Mesothelial cell of epicardium (in vitro differentiated cells): Measurements from ENCODE around the gene USH2A. TPM values are rescaled to one million over a fixed set of nuclear protein-coding genes. Genes with fewer than 3 reads are reported as not detected.

ENCODE experiments used
- DNase-seq, 2 experiments: peaks; one replicate each; pipeline ENCODE4 v3.0.0; 2021; ENCODE audit warnings: low spot score in 2 of 2; ENCODE audit not compliant: unreplicated experiment in 2 of 2
- H3K27ac Mint-ChIP-seq: 2 replicates; pipeline ENCODE4 v1.8.0; 2021; ENCODE audit warnings: mixed read lengths
- H3K27me3 Mint-ChIP-seq: 2 replicates; pipeline ENCODE4 v1.8.0; 2021; ENCODE audit warnings: low read depth, mixed read lengths
- H3K36me3 Mint-ChIP-seq: 2 replicates; pipeline ENCODE4 v1.8.0; 2021; ENCODE audit warnings: mixed read lengths
- H3K4me1 Mint-ChIP-seq: 2 replicates; pipeline ENCODE4 v1.8.0; 2021; ENCODE audit warnings: mixed read lengths
- H3K4me3 Mint-ChIP-seq: 2 replicates; pipeline ENCODE4 v1.8.0; 2021; ENCODE audit warnings: mild to moderate bottlenecking, moderate library complexity, mixed read lengths
- H3K9me3 Mint-ChIP-seq: 2 replicates; pipeline ENCODE4 v1.8.0; 2021; ENCODE audit warnings: mixed read lengths
- total RNA-seq: library from RNA; stranded (reverse); gene quantifications from 3 replicates; pipeline ENCODE4 v1.2.1, GENCODE V29; 2021
- TF ChIP-seq, protein P1 (sequence below): fragments of 200-600 bp; sonication (generic); IDR thresholded peaks from one replicate; pipeline ENCODE4 v1.5.0; 2021; ENCODE audit warnings: antibody characterized with exemption; ENCODE audit not compliant: unreplicated experiment

Gene USH2A
- total RNA-seq, 1 donor from 2014 or later, result 0.02 TPM

DNA sequence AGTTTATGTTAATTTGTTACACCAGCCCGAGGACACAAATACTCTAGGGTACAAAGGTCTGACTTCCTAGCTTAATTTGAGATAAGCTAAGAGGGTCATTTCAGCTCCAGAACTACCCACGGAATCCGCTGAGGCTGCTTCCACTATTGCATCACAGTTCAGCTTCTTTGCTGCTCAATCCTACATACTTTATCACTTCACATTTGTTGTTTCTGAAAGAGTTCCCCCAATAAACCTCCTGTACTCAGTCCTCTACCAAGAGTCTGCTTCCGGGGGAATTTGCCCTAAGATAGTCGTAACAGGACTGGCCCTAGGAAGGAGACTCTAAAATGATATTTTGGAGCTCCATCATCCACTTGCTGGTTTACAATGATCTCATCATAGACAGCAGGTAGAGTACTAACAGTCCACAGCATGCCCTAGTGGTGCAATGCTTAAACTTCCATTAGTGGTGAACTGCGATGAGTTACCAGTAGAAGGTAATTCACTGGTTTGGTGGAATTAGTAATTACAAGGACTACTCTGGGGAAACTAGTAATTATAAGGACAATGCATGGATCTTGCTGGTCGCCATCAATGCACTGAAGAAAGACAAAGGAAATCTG lies 229.3 kb downstream of the USH2A start:
- H3K36me3 Mint-ChIP-seq, result no peaks in the 10 kb centered on the region
- peaks cover 17% of the 10 kb centered on the region for H3K27me3 Mint-ChIP-seq
- no peaks in the 10 kb centered on the region for H3K4me1 Mint-ChIP-seq
- no peak for DNase-seq
- H3K4me3 Mint-ChIP-seq, result no peak overlapping the region
- H3K27ac Mint-ChIP-seq, result no peak overlapping the region
- H3K9me3 Mint-ChIP-seq, result no peaks in the 10 kb centered on the region
- TF ChIP-seq, protein P1, sequence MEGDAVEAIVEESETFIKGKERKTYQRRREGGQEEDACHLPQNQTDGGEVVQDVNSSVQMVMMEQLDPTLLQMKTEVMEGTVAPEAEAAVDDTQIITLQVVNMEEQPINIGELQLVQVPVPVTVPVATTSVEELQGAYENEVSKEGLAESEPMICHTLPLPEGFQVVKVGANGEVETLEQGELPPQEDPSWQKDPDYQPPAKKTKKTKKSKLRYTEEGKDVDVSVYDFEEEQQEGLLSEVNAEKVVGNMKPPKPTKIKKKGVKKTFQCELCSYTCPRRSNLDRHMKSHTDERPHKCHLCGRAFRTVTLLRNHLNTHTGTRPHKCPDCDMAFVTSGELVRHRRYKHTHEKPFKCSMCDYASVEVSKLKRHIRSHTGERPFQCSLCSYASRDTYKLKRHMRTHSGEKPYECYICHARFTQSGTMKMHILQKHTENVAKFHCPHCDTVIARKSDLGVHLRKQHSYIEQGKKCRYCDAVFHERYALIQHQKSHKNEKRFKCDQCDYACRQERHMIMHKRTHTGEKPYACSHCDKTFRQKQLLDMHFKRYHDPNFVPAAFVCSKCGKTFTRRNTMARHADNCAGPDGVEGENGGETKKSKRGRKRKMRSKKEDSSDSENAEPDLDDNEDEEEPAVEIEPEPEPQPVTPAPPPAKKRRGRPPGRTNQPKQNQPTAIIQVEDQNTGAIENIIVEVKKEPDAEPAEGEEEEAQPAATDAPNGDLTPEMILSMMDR, result no peak

DNA sequence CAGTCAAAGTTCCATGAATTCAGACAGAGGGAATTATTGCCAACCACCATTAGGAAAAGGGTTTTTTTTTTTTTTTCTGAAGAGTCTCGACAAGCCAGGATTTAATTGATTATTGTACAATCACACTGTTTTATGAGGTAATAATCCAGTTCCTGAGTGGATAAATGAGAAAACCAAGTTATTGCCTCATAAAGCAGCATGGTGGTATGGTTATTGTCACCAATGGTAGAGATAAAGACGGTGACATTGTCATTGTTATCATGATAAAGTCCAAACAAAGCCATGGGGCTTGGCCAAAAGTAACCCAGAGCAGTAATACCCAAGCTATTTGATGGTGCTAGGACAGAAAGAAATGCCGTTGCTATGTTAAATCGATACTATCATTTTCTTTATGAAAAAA lies 232.8 kb downstream of the USH2A start:
- Mint-ChIP-seq H3K9me3 (peaks cover 3% of the 10 kb centered on the region), H3K27ac (no peak overlapping the region), H3K36me3 (no peaks in the 10 kb centered on the region), H3K27me3 (peaks cover 5% of the 10 kb centered on the region), H3K4me3 (no peak overlapping the region), H3K4me1 (peaks cover 3% of the 10 kb centered on the region)
- DNase-seq, result no peak
- TF ChIP-seq, protein P1, result no peak

DNA sequence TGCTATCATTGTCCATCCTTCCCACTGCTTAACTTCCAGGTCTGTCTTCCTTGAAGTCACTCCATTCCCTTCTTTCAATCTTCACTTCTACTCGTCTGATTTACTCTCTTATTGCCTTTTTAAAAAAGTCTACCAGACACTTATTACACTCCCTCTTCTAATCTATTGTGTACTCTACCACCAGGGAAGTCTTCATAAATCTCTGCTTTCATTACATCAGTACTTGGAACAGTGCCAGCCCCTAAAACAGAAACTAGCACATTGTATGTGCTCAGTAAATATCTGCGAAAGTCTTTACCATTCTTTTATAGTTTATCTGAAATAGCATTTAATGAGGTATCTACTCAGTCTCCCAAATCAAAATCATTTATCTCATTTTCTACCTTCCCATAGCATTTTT lies 236.4 kb downstream of the USH2A start:
- Mint-ChIP-seq H3K36me3 (no peaks in the 10 kb centered on the region), H3K27me3 (no peaks in the 10 kb centered on the region), H3K4me1 (peaks cover 31% of the 10 kb centered on the region), H3K9me3 (peaks cover 3% of the 10 kb centered on the region), H3K4me3 (no peak overlapping the region), H3K27ac (no peak overlapping the region)
- TF ChIP-seq, protein P1, result no peak
- no peak for DNase-seq

DNA sequence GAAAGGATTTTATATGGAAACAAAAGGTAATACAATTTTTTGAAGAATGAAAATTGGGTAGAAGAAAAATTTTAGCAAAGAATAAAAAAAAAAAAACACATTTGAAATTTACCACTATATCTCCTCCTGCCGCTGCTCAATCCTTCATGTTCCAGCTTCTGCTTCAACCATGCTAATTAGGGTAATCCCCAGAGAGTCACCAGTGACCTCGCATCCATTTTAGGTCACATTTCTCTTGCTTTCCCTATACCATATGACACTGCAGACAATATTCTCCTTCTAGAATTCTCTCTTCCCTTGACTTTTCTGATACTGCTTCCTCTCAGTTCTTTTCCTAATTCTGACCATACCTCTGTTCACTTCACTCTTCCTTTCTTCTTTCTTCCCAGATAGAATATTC lies 237.1 kb downstream of the USH2A start:
- no peaks in the 10 kb centered on the region for H3K27me3 Mint-ChIP-seq
- H3K36me3 Mint-ChIP-seq, result no peaks in the 10 kb centered on the region
- H3K9me3 Mint-ChIP-seq, result peaks cover 3% of the 10 kb centered on the region
- H3K4me1 Mint-ChIP-seq, result peaks cover 31% of the 10 kb centered on the region
- H3K4me3 Mint-ChIP-seq, result no peak overlapping the region
- no peak overlapping the region for H3K27ac Mint-ChIP-seq
- no peak for DNase-seq
- TF ChIP-seq, protein P1, result no peak

DNA sequence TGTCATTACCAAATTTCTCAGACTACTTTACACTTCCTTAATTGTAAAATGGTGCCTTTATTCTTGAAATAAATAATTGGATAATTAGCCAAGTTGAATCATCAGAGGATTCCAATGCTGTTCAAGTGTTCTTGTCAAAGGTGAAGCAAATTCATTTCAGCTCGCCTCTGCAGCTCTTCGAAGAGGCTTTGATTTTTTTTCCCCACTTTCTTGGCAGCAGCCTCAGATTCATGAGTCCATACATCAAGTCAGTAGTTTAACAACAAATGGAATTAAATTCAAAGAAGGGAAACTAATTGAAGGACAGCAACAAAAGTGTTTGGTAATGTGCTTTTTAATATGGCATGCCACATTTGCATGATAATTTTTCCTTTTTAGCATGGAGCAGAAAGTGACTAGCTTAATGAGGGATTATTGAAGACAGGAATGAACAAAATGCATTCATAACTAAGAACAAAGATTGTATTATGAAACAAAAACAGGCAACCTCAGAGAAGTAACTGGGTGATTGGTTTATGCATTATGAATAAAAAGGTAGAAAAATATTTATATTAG lies 239.0 kb downstream of the USH2A start:
- Mint-ChIP-seq H3K4me3 (no peak overlapping the region), H3K36me3 (no peaks in the 10 kb centered on the region)

More for the DNA sequence above, 239.0 kb downstream of the USH2A start:
- no peak overlapping the region for H3K27ac Mint-ChIP-seq
- no peaks in the 10 kb centered on the region for H3K27me3 Mint-ChIP-seq
- H3K9me3 Mint-ChIP-seq, result peaks cover 3% of the 10 kb centered on the region
- TF ChIP-seq, protein P1, result no peak
- no peak for DNase-seq
- peaks cover 31% of the 10 kb centered on the region for H3K4me1 Mint-ChIP-seq
